Measurements from ENCODE around the gene GRID1. TPM values are rescaled to one million over a fixed set of nuclear protein-coding genes. Genes with fewer than 3 reads are reported as not detected.

GRID1 gene
- total and polyA plus RNA-seq, 10 of the 15 experiments (the other 5 are each of a cell fraction or from before 2014, with no cell fraction given): 0.04 to 0.62 (median 0.08) TPM; not detected in 5

- Histone ChIP-seq H3K27ac (ENCODE audit: control insufficient read depth, insufficient read depth) (no peak overlapping the region), H2AFZ (ENCODE audit: control insufficient read depth, low read depth, low read length) (no peak overlapping the region), H3K27me3 (replicated peaks in 1 of 2; ENCODE audit: control insufficient read depth in 2 of 2, insufficient read depth in 2 of 2, low read length in 1 of 2) (peaks cover 0 to 2% of the 10 kb centered on the region in 2 experiments; a peak in 1 of 4 replicates), H3K79me2 (ENCODE audit: control insufficient read depth, insufficient read depth, low read length) (no peaks in the 10 kb centered on the region), H3K9me3 (replicated peaks; ENCODE audit: control insufficient read depth, insufficient read depth, low read length) (no peaks in the 10 kb centered on the region), H3K4me1 (ENCODE audit: control insufficient read depth, insufficient read depth, low read length) (no peaks in the 10 kb centered on the region), H3K36me3 (ENCODE audit: control insufficient read depth in 2 of 2, insufficient read depth in 2 of 2, low read length in 1 of 2) (no peaks in the 10 kb centered on the region), H3K4me3 (no peak overlapping the region), H3K4me2 (ENCODE audit: control insufficient read depth, insufficient read depth) (no peak overlapping the region), H4K20me1 (ENCODE audit: control insufficient read depth, insufficient read depth) (no peaks in the 10 kb centered on the region), H3K9ac (ENCODE audit: control insufficient read depth, insufficient read depth, low read length) (no peak overlapping the region)
- WGBS (ENCODE audit: insufficient coverage, insufficient replicate concordance, low lambda C conversion rate, missing lambda C conversion rate): 36% methylated on average over 11 of the region's 11 CpGs
- TF ChIP-seq BCLAF1 (IDR thresholded peaks at IDR 0.05) (no peak), PKNOX1 (IDR thresholded peaks at IDR 0.05) (no peak), CHD2 (IDR thresholded peaks at IDR 0.05; ENCODE audit: borderline replicate concordance, low read depth, low read length) (no peak), ZBTB4 (CRISPR knock-in tag; IDR thresholded peaks at IDR 0.05) (no peak), E2F8 (IDR thresholded peaks at IDR 0.05; ENCODE audit: low read depth, partially characterized antibody) (no peak), KAT2A (conservative IDR thresholded peaks at IDR 0.05; ENCODE audit: control insufficient read depth, low read depth, low read length) (no peak), USF2 (IDR thresholded peaks at IDR 0.05; ENCODE audit: borderline replicate concordance, low read depth, low read length) (no peak), RELB (IDR thresholded peaks at IDR 0.05; ENCODE audit: low read depth) (no peak)
- FAIRE-seq (no peak), DNase-seq (ENCODE audit: low read depth, low spot score) (no peak), ATAC-seq (no peak)
- CTCF ChIA-PET: no interaction called here
- RAD21 ChIA-PET (ENCODE audit: unreplicated experiment): no interaction called here
- SMC1A ChIA-PET (ENCODE audit: uncharacterized antibody, unreplicated experiment): no interaction called here
- no TSS peak for BruUV-seq (replicated peaks)
- intact Hi-C loops (cut with micrococcal nuclease; ENCODE audit: unreplicated experiment): no loop called here
- in situ Hi-C loops (cut with MboI): no loop called here
- POLR2A ChIA-PET: no interaction called here
Observed at GRCh38 chr10:86346799-86347665, 19.6 kb downstream of the GRID1 start.
